Ascending aorta (tissue), 2 donors: ENCODE results near the gene SYTL3. TPM values are rescaled to one million over a fixed set of nuclear protein-coding genes. Genes with fewer than 3 reads are reported as not detected.

ENCODE experiments used
- DNase-seq, 2 donors: peaks; one replicate each; pipeline ENCODE4 v3.0.0-alpha.2; 2019; ENCODE audit warnings: low spot score in 2 of 2
- H3K27ac ChIP-seq, 2 donors: fragments of 200-600 bp; sonication (generic); one replicate each; pipeline ENCODE4 v1.5.1; 2016 to 2017; ENCODE audit warnings: mild to moderate bottlenecking in 1 of 2
- H3K27me3 ChIP-seq: fragments of 200-600 bp; sonication (generic); one replicate; pipeline ENCODE4 v1.5.1; 2017
- H3K36me3 ChIP-seq, 2 donors: fragments of 200-600 bp; sonication (generic); one replicate each; pipeline ENCODE4 v1.5.1; 2016
- H3K4me1 ChIP-seq, 2 donors: fragments of 200-600 bp; sonication (generic); one replicate each; pipeline ENCODE4 v1.5.1; 2016 to 2017; ENCODE audit warnings: mild to moderate bottlenecking in 1 of 2
- H3K4me3 ChIP-seq, 2 donors: fragments of 200-600 bp; sonication (generic); one replicate each; pipeline ENCODE4 v1.5.1; 2016 to 2017; ENCODE audit warnings: mild to moderate bottlenecking in 1 of 2
- H3K9me3 ChIP-seq, 2 donors: fragments of 200-600 bp; sonication (generic); one replicate each; pipeline ENCODE4 v1.5.1; 2016
- CTCF ChIP-seq, 3 experiments: fragments of 200-600 bp in 2 of 3; fragments of 450-650 bp in 1 of 3; sonication (generic) in 2 of 3; IDR thresholded peaks; one replicate each; pipeline ENCODE4 v1.5.1; 2016 to 2019; ENCODE audit warnings: antibody characterized with exemption in 3 of 3, mild to moderate bottlenecking in 1 of 3, moderate library complexity in 1 of 3
- intact Hi-C: fragments of 100-400 bp; cut with DNase I; formaldehyde crosslinking; loops from one replicate; pipeline ENCODE4 v1.15.1; 2023
- total RNA-seq: library from RNA; depleted of rRNA; stranded (reverse); fragments of >200 nt; gene quantifications from one replicate; pipeline ENCODE4 v1.1.0, GENCODE V29; 2016

SYTL3 gene
- total RNA-seq, 1 donor from 2014 or later, result 4.7 TPM

- Histone ChIP-seq H3K27me3 (no peaks in the 10 kb centered on the region), H3K27ac (no peak overlapping the region), H3K4me3 (no peak overlapping the region), H3K4me1 (no peaks in the 10 kb centered on the region), H3K36me3 (no peaks in the 10 kb centered on the region), H3K9me3 (no peaks in the 10 kb centered on the region)
- DNase-seq, result no peak
- TF ChIP-seq CTCF (IDR thresholded peaks at IDR 0.05), result no peak
- intact Hi-C loops, result no loop called here
Measured at GRCh38 chr6:158684745-158685324, 35.0 kb downstream of the SYTL3 start.

DNA sequence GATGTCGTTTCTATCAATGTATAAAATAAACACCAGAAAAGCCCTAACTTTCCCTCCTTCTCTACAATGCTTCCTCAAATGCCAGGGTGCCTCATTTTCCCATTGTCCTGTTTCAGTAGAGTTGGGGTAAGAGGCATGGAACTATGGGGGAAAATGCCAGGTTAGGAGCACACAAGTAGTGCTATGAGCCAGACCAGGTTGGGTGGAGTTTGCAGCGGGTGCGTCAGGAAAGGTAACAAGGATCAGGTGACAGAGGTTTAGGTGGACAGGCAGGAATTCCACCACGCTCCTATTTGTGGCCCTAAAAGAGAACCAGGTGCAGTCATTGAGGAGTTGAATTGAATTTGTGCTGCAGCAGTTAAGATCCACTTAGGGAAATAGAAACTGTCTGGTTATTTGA lies 36.5 kb downstream of the SYTL3 start:
- intact Hi-C loops, result no loop called here
- H3K27ac ChIP-seq, result no peak overlapping the region
- DNase-seq, result no peak
- no peak overlapping the region for H3K4me3 ChIP-seq
- no peaks in the 10 kb centered on the region for H3K4me1 ChIP-seq
- no peaks in the 10 kb centered on the region for H3K27me3 ChIP-seq
- H3K9me3 ChIP-seq, result no peaks in the 10 kb centered on the region
- H3K36me3 ChIP-seq, result no peaks in the 10 kb centered on the region
- no peak for TF ChIP-seq CTCF (IDR thresholded peaks at IDR 0.05)

DNA sequence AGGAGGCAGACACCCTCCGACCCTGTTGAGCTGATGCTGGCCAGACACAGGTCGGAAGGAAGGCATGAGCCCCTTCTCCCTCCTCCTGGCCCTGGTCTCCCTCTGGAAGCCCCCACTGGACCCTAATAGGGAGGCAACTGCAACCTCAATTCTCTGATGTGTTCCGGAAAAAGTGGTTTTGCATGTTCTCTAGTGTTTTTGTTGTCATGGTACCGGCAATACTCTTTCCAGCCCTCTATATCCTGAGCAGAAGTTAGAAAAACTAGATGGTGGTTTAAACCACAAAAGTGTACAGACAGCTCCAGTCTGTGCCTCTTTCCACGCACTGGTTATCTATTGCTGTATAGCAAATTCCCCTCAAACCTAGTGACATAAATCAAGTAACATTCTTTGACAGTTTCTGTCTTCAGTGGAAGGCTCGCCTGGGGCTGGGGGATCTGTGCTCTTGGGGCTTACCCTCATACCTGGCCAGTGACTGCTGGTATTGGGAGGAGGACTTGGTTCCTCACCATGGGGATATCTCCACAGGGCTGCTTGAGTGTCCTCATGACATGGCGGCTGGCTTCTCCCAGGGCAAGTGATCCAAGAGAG lies 37.0 kb downstream of the SYTL3 start:
- DNase-seq, result no peak
- Histone ChIP-seq H3K27me3 (no peaks in the 10 kb centered on the region), H3K4me1 (no peaks in the 10 kb centered on the region), H3K36me3 (no peaks in the 10 kb centered on the region), H3K4me3 (no peak overlapping the region), H3K9me3 (no peaks in the 10 kb centered on the region), H3K27ac (no peak overlapping the region)
- intact Hi-C loops, result no loop called here
- TF ChIP-seq CTCF (IDR thresholded peaks at IDR 0.05), result no peak

- Histone ChIP-seq H3K4me1 (no peaks in the 10 kb centered on the region), H3K4me3 (no peak overlapping the region), H3K27ac (no peak overlapping the region), H3K9me3 (no peaks in the 10 kb centered on the region), H3K36me3 (no peaks in the 10 kb centered on the region), H3K27me3 (no peaks in the 10 kb centered on the region)
- intact Hi-C loops, result no loop called here
- DNase-seq, result no peak
- no peak for TF ChIP-seq CTCF (IDR thresholded peaks at IDR 0.05)
Measured at GRCh38 chr6:158687506-158687905, 37.7 kb downstream of the SYTL3 start.

GRCh38 chr6:158688860-158689259 lies 39.0 kb downstream of the SYTL3 start:
- Histone ChIP-seq H3K36me3 (no peaks in the 10 kb centered on the region), H3K4me1 (no peaks in the 10 kb centered on the region), H3K27ac (no peak overlapping the region), H3K4me3 (no peak overlapping the region), H3K27me3 (no peaks in the 10 kb centered on the region), H3K9me3 (no peaks in the 10 kb centered on the region)
- TF ChIP-seq CTCF (IDR thresholded peaks at IDR 0.05), result no peak
- intact Hi-C loops, result no loop called here
- DNase-seq, result no peak
